Thoracic aorta (tissue), 2 donors: ENCODE results near the gene UBAP1. TPM values are rescaled to one million over a fixed set of nuclear protein-coding genes. Genes with fewer than 3 reads are reported as not detected.
"Not testable (repeated sequence)": the region's sequence is repeated elsewhere in the genome, so short reads cannot be mapped to it uniquely, and the experiment has no call there.

Experiments used
- ATAC-seq: fragments of 150-250 bp; one replicate; pipeline ENCODE4 v1.8.0; 2017; ENCODE audit warnings: low read depth; ENCODE audit not compliant: insufficient number of reproducible peaks, low FRiP score
- DNase-seq: peaks from one replicate; pipeline ENCODE4 v3.0.0-alpha.2; 2020; ENCODE audit warnings: low spot score
- H3K27ac ChIP-seq, 2 donors: fragments of 200-600 bp; sonication (generic); 1 replicate in 1 of 2; 2 replicates in 1 of 2; pipeline ENCODE4 v1.5.1; 2016; ENCODE audit warnings: mild to moderate bottlenecking in 2 of 2, moderate library complexity in 2 of 2
- H3K27me3 ChIP-seq: fragments of 200-600 bp; sonication (generic); replicated peaks from 2 replicates; pipeline ENCODE4 v1.6.0; 2016; ENCODE audit warnings: mild to moderate bottlenecking; ENCODE audit not compliant: insufficient read depth
- H3K36me3 ChIP-seq: fragments of 200-600 bp; sonication (generic); one replicate; pipeline ENCODE4 v1.5.1; 2016
- H3K4me1 ChIP-seq, 2 donors: fragments of 200-600 bp; sonication (generic); 1 replicate in 1 of 2; 2 replicates in 1 of 2; pipeline versions ENCODE4 v1.5.1 to v1.6.0; 2016; ENCODE audit warnings: low read depth in 2 of 2, mild to moderate bottlenecking in 1 of 2; ENCODE audit not compliant: control insufficient read depth in 1 of 2
- H3K4me3 ChIP-seq: fragments of 200-600 bp; sonication (generic); 2 replicates; pipeline ENCODE4 v1.5.1; 2016; ENCODE audit warnings: mild to moderate bottlenecking
- H3K9me3 ChIP-seq: fragments of 200-600 bp; sonication (generic); 2 replicates; pipeline ENCODE4 v1.5.1; 2016
- CTCF ChIP-seq: fragments of 200-600 bp; sonication (generic); IDR thresholded peaks from one replicate; pipeline ENCODE4 v1.5.1; 2019; ENCODE audit warnings: antibody characterized with exemption
- total RNA-seq, 2 donors: library from RNA; depleted of rRNA; stranded (reverse); fragments of >200 nt; gene quantifications; one replicate each; pipeline versions ENCODE4 v1.1.0 to v1.2.3, GENCODE V29; 2016

UBAP1 gene
- total RNA-seq, 2 donors from 2014 or later, result 35.7 to 52.3 TPM

GRCh38 chr9:34203275-34203991 is 24.6 kb downstream of the UBAP1 start:
- no peak for TF ChIP-seq CTCF
- H3K27me3 ChIP-seq, result no peaks in the 10 kb centered on the region
- ATAC-seq (no peak), DNase-seq (no peak)
- H3K9me3 ChIP-seq, result no peaks in the 10 kb centered on the region
- no peak overlapping the region for H3K4me3 ChIP-seq
- no peak overlapping the region for H3K27ac ChIP-seq
- H3K36me3 ChIP-seq, result no peaks in the 10 kb centered on the region
- peaks cover 26 to 27% of the 10 kb centered on the region in 2 donors for H3K4me1 ChIP-seq

GRCh38 chr9:34203992-34204635 is 25.3 kb downstream of the UBAP1 start:
- ATAC-seq, result no peak
- Histone ChIP-seq H3K4me3 (no peak overlapping the region), H3K4me1 (peaks cover 26 to 27% of the 10 kb centered on the region in 2 donors), H3K27ac (no peak overlapping the region), H3K9me3 (no peaks in the 10 kb centered on the region), H3K36me3 (no peaks in the 10 kb centered on the region), H3K27me3 (no peaks in the 10 kb centered on the region)
- TF ChIP-seq CTCF, result no peak
- DNase-seq, result no peak

- Histone ChIP-seq H3K4me3 (no peak overlapping the region), H3K4me1 (peaks cover 20 to 25% of the 10 kb centered on the region in 2 donors), H3K9me3 (no peaks in the 10 kb centered on the region), H3K36me3 (no peaks in the 10 kb centered on the region), H3K27me3 (no peaks in the 10 kb centered on the region), H3K27ac (no peak overlapping the region)
- DNase-seq (no peak), ATAC-seq (no peak)
- TF ChIP-seq CTCF, result no peak
Measured at GRCh38 chr9:34205102-34205501, 26.3 kb downstream of the UBAP1 start.

- no peak for TF ChIP-seq CTCF
- Histone ChIP-seq H3K27ac (no peak overlapping the region), H3K27me3 (no peaks in the 10 kb centered on the region), H3K4me3 (no peak overlapping the region), H3K36me3 (no peaks in the 10 kb centered on the region), H3K9me3 (no peaks in the 10 kb centered on the region), H3K4me1 (peaks cover 18 to 27% of the 10 kb centered on the region in 2 donors)
- DNase-seq, result no peak
- no peak for ATAC-seq
Measured at GRCh38 chr9:34206561-34206960, 27.7 kb downstream of the UBAP1 start.

GRCh38 chr9:34211395-34211794 is 32.6 kb downstream of the UBAP1 start:
- H3K9me3 ChIP-seq, result no peaks in the 10 kb centered on the region
- no peaks in the 10 kb centered on the region for H3K36me3 ChIP-seq
- TF ChIP-seq CTCF, result no peak
- no peak for DNase-seq
- H3K4me3 ChIP-seq, result no peak overlapping the region
- peaks cover 0 to 14% of the 10 kb centered on the region in 2 donors for H3K4me1 ChIP-seq
- no peak for ATAC-seq
- H3K27me3 ChIP-seq, result no peaks in the 10 kb centered on the region
- no peak overlapping the region for H3K27ac ChIP-seq

GRCh38 chr9:34214354-34215000 is 35.6 kb downstream of the UBAP1 start:
- H3K9me3 ChIP-seq, H3K36me3 ChIP-seq, H3K27ac ChIP-seq, DNase-seq, ATAC-seq, H3K27me3 ChIP-seq, H3K4me3 ChIP-seq, H3K4me1 ChIP-seq: not testable (repeated sequence)
